ENCODE measurements around the gene RNPEPL1. TPM values are rescaled to one million over a fixed set of nuclear protein-coding genes. Genes with fewer than 3 reads are reported as not detected.

The RNPEPL1 gene
- total RNA-seq, 4 donors from 2014 or later, result 41.6 to 97.4 (median 71.8) TPM

DNA sequence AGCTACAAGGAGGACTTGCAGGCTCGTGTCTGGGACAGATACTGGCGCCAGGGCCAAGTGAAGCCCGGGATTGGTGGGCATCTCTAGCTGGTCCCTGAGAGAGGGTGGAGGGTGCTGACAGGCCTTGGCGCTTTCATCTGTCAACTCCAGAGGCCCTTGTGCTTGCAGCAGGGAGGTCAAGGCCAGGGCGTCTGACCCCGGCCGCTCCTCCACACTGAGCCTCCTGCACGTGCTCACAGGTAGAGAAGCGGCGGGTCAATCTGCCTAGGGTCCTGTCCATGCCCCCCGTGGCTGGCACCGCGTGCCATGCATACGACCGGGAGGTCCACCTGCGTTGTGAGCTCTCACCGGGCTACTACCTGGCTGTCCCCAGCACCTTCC lies 27.8 kb downstream of the RNPEPL1 start:
- TF ChIP-seq, protein P1, sequence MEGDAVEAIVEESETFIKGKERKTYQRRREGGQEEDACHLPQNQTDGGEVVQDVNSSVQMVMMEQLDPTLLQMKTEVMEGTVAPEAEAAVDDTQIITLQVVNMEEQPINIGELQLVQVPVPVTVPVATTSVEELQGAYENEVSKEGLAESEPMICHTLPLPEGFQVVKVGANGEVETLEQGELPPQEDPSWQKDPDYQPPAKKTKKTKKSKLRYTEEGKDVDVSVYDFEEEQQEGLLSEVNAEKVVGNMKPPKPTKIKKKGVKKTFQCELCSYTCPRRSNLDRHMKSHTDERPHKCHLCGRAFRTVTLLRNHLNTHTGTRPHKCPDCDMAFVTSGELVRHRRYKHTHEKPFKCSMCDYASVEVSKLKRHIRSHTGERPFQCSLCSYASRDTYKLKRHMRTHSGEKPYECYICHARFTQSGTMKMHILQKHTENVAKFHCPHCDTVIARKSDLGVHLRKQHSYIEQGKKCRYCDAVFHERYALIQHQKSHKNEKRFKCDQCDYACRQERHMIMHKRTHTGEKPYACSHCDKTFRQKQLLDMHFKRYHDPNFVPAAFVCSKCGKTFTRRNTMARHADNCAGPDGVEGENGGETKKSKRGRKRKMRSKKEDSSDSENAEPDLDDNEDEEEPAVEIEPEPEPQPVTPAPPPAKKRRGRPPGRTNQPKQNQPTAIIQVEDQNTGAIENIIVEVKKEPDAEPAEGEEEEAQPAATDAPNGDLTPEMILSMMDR (IDR thresholded peaks at IDR 0.05), result no peak
- ATAC-seq (ENCODE audit: low FRiP score) (no peak), DNase-seq (ENCODE audit: low spot score) (no peak)

DNA sequence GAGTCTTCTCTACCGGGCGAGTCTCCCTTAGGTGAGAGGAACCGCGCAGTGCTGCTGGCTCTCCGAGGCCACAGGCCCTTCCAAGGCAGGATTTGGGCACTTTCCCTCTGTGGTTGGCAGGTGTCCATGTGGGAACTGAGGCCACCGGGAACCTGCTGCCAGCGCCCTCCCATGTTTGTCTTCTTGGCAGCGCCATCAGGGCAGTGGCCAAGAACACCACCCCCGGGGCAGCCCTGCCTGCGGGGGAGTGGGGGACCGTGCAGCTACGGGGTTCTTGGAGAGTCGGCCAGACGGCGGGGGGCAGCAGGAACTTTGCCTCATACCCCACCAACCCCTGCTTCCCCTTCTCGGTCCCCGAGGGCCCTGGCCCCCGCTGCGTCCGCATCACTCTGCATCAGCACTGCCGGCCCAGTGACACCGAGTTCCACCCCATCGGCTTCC lies 28.2 kb downstream of the RNPEPL1 start:
- TF ChIP-seq, protein P1 (IDR thresholded peaks at IDR 0.05), result no peak
- ATAC-seq (ENCODE audit: low FRiP score) (no peak), DNase-seq (ENCODE audit: low spot score) (no peak)

DNA sequence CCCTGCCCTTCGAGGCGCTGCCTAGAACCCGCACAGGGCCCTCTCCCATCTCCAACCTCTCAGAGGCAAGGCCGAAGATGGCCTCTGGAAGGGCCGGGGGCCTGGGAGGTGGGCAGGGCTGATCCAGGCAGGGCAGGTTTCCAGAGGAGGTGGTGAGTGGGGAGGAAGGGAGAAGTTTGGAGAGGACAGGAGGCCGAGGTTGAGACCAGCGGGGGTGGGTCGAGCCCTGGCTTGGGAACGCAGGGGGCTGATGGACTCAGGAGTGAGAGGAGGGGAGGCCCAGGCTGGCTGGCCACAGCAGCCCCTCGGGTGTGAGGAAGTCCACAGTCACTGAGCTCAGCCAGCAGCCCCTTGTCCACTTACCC lies 28.8 kb downstream of the RNPEPL1 start:
- no peak for ATAC-seq (ENCODE audit: low FRiP score)
- DNase-seq (ENCODE audit: low spot score), result no peak
- TF ChIP-seq, protein P1 (IDR thresholded peaks at IDR 0.05), result no peak

DNA sequence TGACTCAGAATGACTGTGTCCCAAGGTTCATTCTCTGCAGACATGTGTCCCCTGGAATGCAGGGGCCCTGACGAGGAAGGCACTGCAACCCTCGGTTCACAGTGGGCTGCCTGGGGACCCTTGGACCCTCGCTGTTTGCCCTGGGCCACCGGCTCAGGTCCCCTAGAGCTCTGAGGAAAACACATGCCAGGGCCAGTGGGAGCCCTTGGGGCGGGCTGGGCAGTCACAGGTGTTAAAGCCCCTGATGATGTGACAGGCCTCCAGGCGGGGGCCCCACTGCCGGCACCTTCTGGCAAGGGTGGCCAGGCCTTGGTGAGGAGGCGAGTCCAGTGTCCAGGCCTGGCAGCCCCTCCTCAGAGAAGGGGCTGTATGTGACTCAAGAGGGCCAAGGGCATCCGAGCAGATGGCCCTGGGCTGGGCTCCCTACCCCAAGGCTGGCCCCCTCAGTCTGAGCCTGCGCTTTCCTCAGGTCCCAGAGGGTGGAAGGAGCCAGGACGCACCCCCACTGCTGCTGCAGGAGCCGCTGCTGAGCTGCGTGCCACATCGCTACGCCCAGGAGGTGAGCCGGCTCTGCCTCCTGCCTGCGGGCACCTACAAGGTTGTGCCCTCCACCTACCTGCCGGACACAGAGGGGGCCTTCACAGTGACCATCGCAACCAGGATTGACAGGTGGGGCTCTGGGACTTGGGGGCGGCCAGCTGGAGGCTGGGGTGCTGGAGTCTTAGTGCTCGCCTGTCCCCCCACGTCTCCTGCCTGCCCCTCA lies 29.3 kb downstream of the RNPEPL1 start:
- DNase-seq (ENCODE audit: low spot score) (no peak), ATAC-seq (ENCODE audit: low FRiP score) (no peak)
- TF ChIP-seq, protein P1 (IDR thresholded peaks at IDR 0.05), result no peak

DNA sequence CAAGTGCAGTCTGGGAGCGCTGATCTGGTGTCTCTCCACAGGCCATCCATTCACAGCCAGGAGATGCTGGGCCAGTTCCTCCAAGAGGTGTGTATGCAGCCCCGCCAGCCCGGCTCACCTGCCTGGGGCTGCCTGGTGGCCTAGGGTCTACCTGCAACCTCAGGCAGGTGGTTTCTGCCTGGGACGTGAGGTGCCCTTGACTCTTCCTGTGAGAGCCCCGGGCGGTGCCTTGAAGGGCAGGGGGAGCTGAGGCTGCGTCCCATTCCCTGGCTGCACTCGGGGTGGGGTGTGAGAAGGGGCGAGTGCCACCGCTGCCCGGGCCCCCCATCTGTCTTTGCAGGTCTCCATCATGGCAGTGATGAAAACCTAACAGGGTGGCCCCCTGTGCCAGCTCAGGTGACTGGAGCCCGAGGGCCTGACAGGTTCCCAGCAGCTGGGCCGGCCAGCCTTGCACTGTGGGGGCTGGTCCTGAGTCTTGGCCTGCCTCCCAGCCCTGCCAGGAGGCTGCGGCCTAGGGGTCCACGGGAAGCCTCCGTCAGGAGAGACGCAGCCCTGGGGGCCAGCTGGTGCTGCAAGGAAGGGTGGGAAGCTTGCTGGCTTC lies 30.1 kb downstream of the RNPEPL1 start:
- TF ChIP-seq, protein P1 (IDR thresholded peaks at IDR 0.05), result no peak
- ATAC-seq (ENCODE audit: low FRiP score) (no peak), DNase-seq (ENCODE audit: low spot score) (no peak)

DNA sequence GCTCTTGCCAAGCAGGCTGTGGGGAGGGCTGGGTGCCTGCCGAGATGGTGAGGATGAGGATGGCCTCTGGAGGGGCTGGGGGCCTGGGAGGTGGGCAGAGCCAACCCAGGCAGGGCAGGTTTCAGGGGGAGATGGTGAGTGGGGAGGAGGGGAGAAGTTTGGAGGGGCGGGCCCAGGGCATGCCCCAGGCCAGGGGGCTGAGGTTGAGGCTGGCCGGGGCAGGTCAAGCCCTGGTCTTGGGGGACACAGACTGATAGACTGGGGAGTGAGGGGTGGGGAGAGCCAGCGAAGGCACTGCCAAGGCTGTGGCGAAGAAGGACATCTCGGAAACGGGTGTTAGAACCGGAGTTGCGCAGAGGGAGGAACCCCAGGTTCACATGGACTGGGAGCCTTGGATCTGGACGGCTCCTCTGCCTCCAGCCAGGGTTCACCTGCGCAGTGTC lies 30.9 kb downstream of the RNPEPL1 start:
- no peak for ATAC-seq (ENCODE audit: low FRiP score)

More for the DNA sequence above, 30.9 kb downstream of the RNPEPL1 start:
- DNase-seq (ENCODE audit: low spot score), result no peak
- TF ChIP-seq, protein P1 (IDR thresholded peaks at IDR 0.05), result no peak

Measured in omental fat pad (tissue), 4 donors.